CD4-positive, CD25-positive, alpha-beta regulatory T cell (primary cell): ENCODE results near the gene SEMA6D. TPM values are rescaled to one million over a fixed set of nuclear protein-coding genes. Genes with fewer than 3 reads are reported as not detected.

ENCODE experiments used
- ATAC-seq, 2 donors: fragments of 150-1000 bp; cut with Tn5 transposase; one replicate each; pipeline ENCODE4 v1.10.0; 2021; ENCODE audit warnings: low read depth in 2 of 2, moderate number of reproducible peaks in 2 of 2, moderate library complexity in 1 of 2
- DNase-seq, 3 donors: peaks; one replicate each; pipeline versions ENCODE4 v3.0.0 to v3.0.0-alpha.2; 2012 to 2022; ENCODE audit warnings: mixed read lengths in 1 of 3
- H3K27ac ChIP-seq: one replicate; pipeline ENCODE4 v1.7.0; 2013; ENCODE audit warnings: mild to moderate bottlenecking, low read length; ENCODE audit not compliant: insufficient read depth, poor library complexity, severe bottlenecking
- H3K27me3 ChIP-seq: one replicate; pipeline ENCODE4 v1.7.0; 2013; ENCODE audit warnings: low read length; ENCODE audit not compliant: control insufficient read depth, insufficient read depth
- H3K36me3 ChIP-seq: one replicate; pipeline ENCODE4 v1.7.0; 2013; ENCODE audit warnings: mild to moderate bottlenecking, low read length, moderate library complexity; ENCODE audit not compliant: control insufficient read depth, insufficient read depth
- H3K4me1 ChIP-seq: 2 replicates; pipeline ENCODE4 v1.7.0; 2013; ENCODE audit warnings: mild to moderate bottlenecking, low read length; ENCODE audit not compliant: insufficient read depth, control insufficient read depth, poor library complexity, severe bottlenecking
- H3K4me3 ChIP-seq: one replicate; pipeline ENCODE4 v1.7.0; 2013; ENCODE audit warnings: low read depth, mild to moderate bottlenecking, low read length, moderate library complexity
- H3K9me3 ChIP-seq, 2 experiments: 1 replicate in 1 of 2; 2 replicates in 1 of 2; pipeline ENCODE4 v1.7.0; 2013; ENCODE audit warnings: low read length in 2 of 2, mild to moderate bottlenecking in 1 of 2, moderate library complexity in 1 of 2; ENCODE audit not compliant: control insufficient read depth in 2 of 2
- H3K27ac Mint-ChIP-seq, 3 donors: one replicate each; pipeline ENCODE4 v1.8.0; 2020 to 2022; ENCODE audit warnings: mild to moderate bottlenecking in 3 of 3, mixed read lengths in 3 of 3, moderate library complexity in 2 of 3
- H3K27me3 Mint-ChIP-seq: one replicate; pipeline ENCODE4 v1.8.0; 2022; ENCODE audit warnings: mild to moderate bottlenecking, mixed read lengths
- H3K36me3 Mint-ChIP-seq: one replicate; pipeline ENCODE4 v1.8.0; 2020; ENCODE audit warnings: mixed read lengths
- H3K4me1 Mint-ChIP-seq, 4 donors: one replicate each; pipeline ENCODE4 v1.8.0; 2020 to 2022; ENCODE audit warnings: mixed read lengths in 4 of 4, mild to moderate bottlenecking in 1 of 4
- H3K4me3 Mint-ChIP-seq, 4 donors: one replicate each; pipeline ENCODE4 v1.8.0; 2020 to 2022; ENCODE audit warnings: mild to moderate bottlenecking in 4 of 4, mixed read lengths in 4 of 4, moderate library complexity in 3 of 4
- H3K9me3 Mint-ChIP-seq, 7 donors: one replicate each; pipeline ENCODE4 v1.8.0; 2020 to 2022; ENCODE audit warnings: mixed read lengths in 7 of 7, mild to moderate bottlenecking in 3 of 7, moderate library complexity in 2 of 7
- polyA plus RNA-seq, 4 donors: library from polyadenylated mRNA; unstranded; fragments of 300-500 nt; fragmentation: Illumina TruSeq; gene quantifications; one replicate each; pipeline ENCODE4 v1.2.3, GENCODE V29; 2021
- total RNA-seq: library from RNA; stranded (reverse); gene quantifications from one replicate; pipeline ENCODE4 v1.2.3, GENCODE V29; 2022

Gene SEMA6D
- total and polyA plus RNA-seq, 5 donors from 2014 or later: not detected

DNA sequence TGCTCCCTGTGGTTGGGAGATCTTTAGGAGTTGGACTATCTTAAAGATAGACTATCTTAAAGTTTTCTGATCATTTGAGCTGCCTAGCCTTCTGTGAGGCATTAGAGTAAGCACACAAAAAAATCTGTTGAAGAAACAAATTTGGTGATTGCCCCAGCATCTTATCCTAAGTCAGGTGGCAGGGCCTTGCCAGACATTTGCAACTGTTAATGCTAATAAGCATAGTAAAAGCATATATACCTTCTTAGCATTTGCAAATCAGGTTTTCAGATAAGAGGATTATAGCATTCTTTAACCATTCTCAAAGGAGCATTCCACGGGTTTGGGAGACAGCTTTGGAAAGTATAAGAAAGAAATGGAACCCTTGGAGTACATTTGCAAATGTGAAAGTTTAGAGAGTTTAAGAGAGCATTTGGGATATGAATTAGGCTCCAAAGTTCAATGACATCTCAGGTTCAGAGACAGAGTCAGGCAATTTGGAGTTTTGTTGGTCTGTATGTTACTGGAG lies 61.0 kb downstream of the SEMA6D start:
- no peak for ATAC-seq
- Mint-ChIP-seq H3K9me3 (peaks cover 0 to 3% (median 0%) of the 10 kb centered on the region in 7 donors), H3K27me3 (no peaks in the 10 kb centered on the region), H3K27ac (no peak overlapping the region), H3K4me1 (no peaks in the 10 kb centered on the region), H3K4me3 (no peak overlapping the region), H3K36me3 (no peaks in the 10 kb centered on the region)
- Histone ChIP-seq H3K36me3 (no peaks in the 10 kb centered on the region), H3K27me3 (no peaks in the 10 kb centered on the region), H3K4me1 (no peaks in the 10 kb centered on the region), H3K9me3 (no peaks in the 10 kb centered on the region), H3K4me3 (no peak overlapping the region), H3K27ac (no peak overlapping the region)
- no peak for DNase-seq

DNA sequence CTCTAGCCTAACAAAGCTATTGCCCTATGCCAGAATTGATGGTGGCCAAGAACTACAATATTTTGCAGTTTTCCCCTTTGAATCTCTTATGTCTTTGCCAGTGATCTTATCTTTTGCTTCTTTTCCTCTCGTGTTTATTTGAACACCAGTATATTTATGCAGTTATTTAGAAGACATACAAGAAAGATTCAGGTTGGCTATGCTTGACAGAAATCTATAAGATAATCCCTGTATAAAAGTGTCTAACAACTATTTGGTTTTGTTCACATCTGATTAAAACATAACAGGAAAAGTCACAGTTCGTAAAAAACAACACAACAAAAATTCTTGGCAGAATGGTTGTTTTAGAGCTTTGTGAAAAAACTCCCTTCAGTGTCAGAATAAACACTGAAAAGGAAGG lies 63.7 kb downstream of the SEMA6D start:
- no peaks in the 10 kb centered on the region for H3K36me3 Mint-ChIP-seq
- no peaks in the 10 kb centered on the region for H3K27me3 ChIP-seq
- no peaks in the 10 kb centered on the region for H3K9me3 ChIP-seq
- no peak overlapping the region for H3K4me3 ChIP-seq
- no peak for ATAC-seq
- H3K4me1 ChIP-seq: no peaks in the 10 kb centered on the region
- peaks cover 0 to 3% (median 0%) of the 10 kb centered on the region in 7 donors for H3K9me3 Mint-ChIP-seq
- H3K36me3 ChIP-seq: no peaks in the 10 kb centered on the region
- H3K27me3 Mint-ChIP-seq: no peaks in the 10 kb centered on the region
- no peaks in the 10 kb centered on the region for H3K4me1 Mint-ChIP-seq
- H3K27ac Mint-ChIP-seq: no peak overlapping the region
- no peak for DNase-seq
- no peak overlapping the region for H3K27ac ChIP-seq
- H3K4me3 Mint-ChIP-seq: no peak overlapping the region

DNA sequence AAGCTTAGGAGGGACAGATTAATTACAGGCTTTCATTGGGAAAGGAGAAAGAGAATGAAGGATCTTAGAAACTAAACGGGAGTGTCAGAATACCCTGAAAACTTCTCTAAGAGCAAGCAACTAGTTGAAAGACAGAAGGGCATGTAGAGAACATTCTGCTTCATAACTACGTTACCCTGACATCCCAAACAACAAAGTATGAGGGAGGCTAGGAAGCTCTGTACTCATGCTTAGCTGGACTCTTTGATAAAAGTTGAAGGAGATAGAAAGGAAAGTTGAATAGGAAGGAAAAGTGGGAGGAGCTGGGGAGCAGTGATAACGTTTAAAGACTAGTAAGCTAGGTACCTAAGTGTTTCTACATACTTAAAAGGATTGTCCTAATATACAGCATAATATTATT lies 64.2 kb downstream of the SEMA6D start:
- peaks cover 0 to 5% (median 0%) of the 10 kb centered on the region in 7 donors for H3K9me3 Mint-ChIP-seq
- Histone ChIP-seq H3K9me3 (no peaks in the 10 kb centered on the region), H3K27me3 (no peaks in the 10 kb centered on the region), H3K4me1 (no peaks in the 10 kb centered on the region), H3K4me3 (no peak overlapping the region), H3K27ac (no peak overlapping the region), H3K36me3 (no peaks in the 10 kb centered on the region)
- H3K4me3 Mint-ChIP-seq: no peak overlapping the region
- ATAC-seq (no peak), DNase-seq (no peak)
- no peaks in the 10 kb centered on the region for H3K36me3 Mint-ChIP-seq
- H3K4me1 Mint-ChIP-seq: no peaks in the 10 kb centered on the region
- H3K27ac Mint-ChIP-seq: no peak overlapping the region
- no peaks in the 10 kb centered on the region for H3K27me3 Mint-ChIP-seq

GRCh38 chr15:47784820-47785219 lies 67.5 kb downstream of the SEMA6D start:
- H3K27ac Mint-ChIP-seq: no peak overlapping the region
- no peak overlapping the region for H3K4me3 ChIP-seq
- DNase-seq (no peak), ATAC-seq (no peak)
- H3K4me1 ChIP-seq: no peaks in the 10 kb centered on the region
- no peaks in the 10 kb centered on the region for H3K4me1 Mint-ChIP-seq
- no peaks in the 10 kb centered on the region for H3K9me3 ChIP-seq
- H3K36me3 ChIP-seq: no peaks in the 10 kb centered on the region
- H3K27me3 Mint-ChIP-seq: no peaks in the 10 kb centered on the region
- H3K9me3 Mint-ChIP-seq: peaks cover 0 to 5% (median 3%) of the 10 kb centered on the region in 7 donors
- H3K4me3 Mint-ChIP-seq: no peak overlapping the region
- H3K27me3 ChIP-seq: no peaks in the 10 kb centered on the region
- H3K36me3 Mint-ChIP-seq: no peaks in the 10 kb centered on the region
- no peak overlapping the region for H3K27ac ChIP-seq

GRCh38 chr15:47786371-47786770 lies 69.1 kb downstream of the SEMA6D start:
- Histone ChIP-seq H3K27ac (no peak overlapping the region), H3K36me3 (no peaks in the 10 kb centered on the region), H3K27me3 (no peaks in the 10 kb centered on the region), H3K4me1 (no peaks in the 10 kb centered on the region), H3K4me3 (no peak overlapping the region), H3K9me3 (no peaks in the 10 kb centered on the region)
- Mint-ChIP-seq H3K4me1 (no peaks in the 10 kb centered on the region), H3K4me3 (no peak overlapping the region), H3K27ac (no peak overlapping the region), H3K36me3 (no peaks in the 10 kb centered on the region), H3K9me3 (peaks cover 0 to 5% (median 0%) of the 10 kb centered on the region in 7 donors), H3K27me3 (no peaks in the 10 kb centered on the region)
- no peak for DNase-seq
- ATAC-seq: no peak

- Histone ChIP-seq H3K27ac (no peak overlapping the region), H3K4me1 (no peaks in the 10 kb centered on the region), H3K9me3 (no peaks in the 10 kb centered on the region), H3K36me3 (no peaks in the 10 kb centered on the region), H3K4me3 (no peak overlapping the region), H3K27me3 (no peaks in the 10 kb centered on the region)
- Mint-ChIP-seq H3K4me3 (no peak overlapping the region), H3K27ac (no peak overlapping the region), H3K27me3 (no peaks in the 10 kb centered on the region), H3K9me3 (peaks cover 0 to 5% (median 0%) of the 10 kb centered on the region in 7 donors), H3K36me3 (no peaks in the 10 kb centered on the region), H3K4me1 (no peaks in the 10 kb centered on the region)
- ATAC-seq (no peak), DNase-seq (no peak)
Observed at GRCh38 chr15:47787875-47788274, 70.6 kb downstream of the SEMA6D start.

GRCh38 chr15:47788685-47789084 lies 71.4 kb downstream of the SEMA6D start:
- no peaks in the 10 kb centered on the region for H3K27me3 ChIP-seq
- no peaks in the 10 kb centered on the region for H3K4me1 ChIP-seq
- Mint-ChIP-seq H3K9me3 (peaks cover 0 to 5% (median 0%) of the 10 kb centered on the region in 7 donors), H3K36me3 (no peaks in the 10 kb centered on the region), H3K4me1 (no peaks in the 10 kb centered on the region), H3K4me3 (no peak overlapping the region), H3K27me3 (no peaks in the 10 kb centered on the region), H3K27ac (no peak overlapping the region)
- H3K9me3 ChIP-seq: no peaks in the 10 kb centered on the region
- no peak for ATAC-seq
- no peak overlapping the region for H3K4me3 ChIP-seq
- no peak overlapping the region for H3K27ac ChIP-seq
- DNase-seq: no peak
- H3K36me3 ChIP-seq: no peaks in the 10 kb centered on the region

GRCh38 chr15:47791161-47791560 lies 73.9 kb downstream of the SEMA6D start:
- Histone ChIP-seq H3K27me3 (no peaks in the 10 kb centered on the region), H3K4me3 (no peak overlapping the region), H3K9me3 (no peaks in the 10 kb centered on the region), H3K4me1 (no peaks in the 10 kb centered on the region), H3K36me3 (no peaks in the 10 kb centered on the region), H3K27ac (no peak overlapping the region)
- Mint-ChIP-seq H3K4me3 (no peak overlapping the region), H3K4me1 (no peaks in the 10 kb centered on the region), H3K27me3 (no peaks in the 10 kb centered on the region), H3K9me3 (peaks cover 0 to 5% (median 1%) of the 10 kb centered on the region in 7 donors), H3K36me3 (no peaks in the 10 kb centered on the region), H3K27ac (no peak overlapping the region)
- DNase-seq (no peak), ATAC-seq (no peak)
